HG02852 (cell line): ENCODE data around the gene ZFP90.
"Not testable (repeated sequence)": the region's sequence is repeated elsewhere in the genome, so short reads cannot be mapped to it uniquely, and the experiment has no call there.

Source experiments
- ATAC-seq: cut with Tn5 transposase; IDR thresholded peaks from one replicate; pipeline ENCODE4 v1.9.1; 2021; ENCODE audit warnings: mild to moderate bottlenecking, moderate library complexity; ENCODE audit not compliant: unreplicated experiment

The ZFP90 gene

GRCh38 chr16:68538880-68539701, at the start of gene ZFP90:
ZFP90 (plus strand) TSS chr16:68539291; CDS start chr16:68539793, 502 bp downstream.
- peak; percentile 88 for ATAC-seq

DNA sequence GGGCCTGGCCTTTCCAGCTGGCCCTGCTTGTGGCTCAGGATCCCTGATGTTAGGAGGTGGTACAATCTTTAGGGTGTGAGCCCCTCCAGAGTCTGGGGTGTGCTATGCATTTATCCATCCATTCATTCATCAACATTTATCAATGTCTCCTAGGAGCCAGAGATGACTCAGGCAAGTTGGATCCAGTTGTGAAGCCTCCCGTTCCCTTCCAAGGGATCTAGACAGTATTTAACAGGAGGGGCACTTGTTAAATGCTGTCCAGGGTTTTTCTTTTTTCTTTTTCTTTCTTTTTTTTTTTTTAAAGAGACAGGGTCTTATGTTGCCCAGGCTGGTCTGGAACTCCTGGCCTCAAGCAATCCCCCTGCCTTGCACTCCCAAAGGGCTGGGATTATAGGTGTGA, 48.7 kb upstream of the ZFP90 start:
- no peak for ATAC-seq

DNA sequence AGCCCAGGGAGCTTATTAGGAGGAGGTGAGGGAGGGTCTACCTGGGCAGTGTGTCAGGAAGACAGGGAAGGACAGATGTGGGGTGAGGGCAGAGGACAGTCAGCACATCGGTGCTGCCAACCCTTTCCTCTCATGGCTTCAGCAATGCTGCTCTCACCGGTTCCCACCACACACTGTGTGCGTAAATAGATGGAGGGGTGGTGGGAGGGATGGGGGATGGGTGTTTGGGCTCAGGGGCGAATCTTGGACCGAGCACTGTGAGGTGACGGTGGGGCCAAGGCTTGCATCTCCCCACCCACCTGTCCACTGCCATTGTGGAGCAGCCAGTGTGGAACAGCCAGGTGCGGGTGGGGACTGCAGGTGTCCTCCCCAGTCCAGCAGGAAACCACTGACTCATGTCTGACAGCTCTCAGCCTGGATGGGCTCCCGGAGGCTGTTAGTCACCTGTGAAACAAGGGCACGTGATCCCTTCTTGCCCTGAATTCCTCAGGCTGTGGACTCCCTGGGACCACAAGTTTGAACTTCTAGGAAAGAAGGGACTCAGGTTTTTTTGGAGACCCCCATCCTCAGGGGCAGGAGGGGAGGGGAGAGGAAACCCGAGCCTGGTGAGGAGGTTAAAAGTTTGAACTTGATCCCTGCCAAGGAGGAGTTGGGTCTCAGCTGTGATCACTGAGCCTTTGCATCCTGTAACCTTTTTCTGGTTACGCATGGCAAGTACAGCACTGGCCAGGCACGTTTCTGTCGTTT, 48.1 kb upstream of the ZFP90 start:
- ATAC-seq = no peak

GRCh38 chr16:68491576-68491950, 47.5 kb upstream of the ZFP90 start:
- ATAC-seq = no peak

DNA sequence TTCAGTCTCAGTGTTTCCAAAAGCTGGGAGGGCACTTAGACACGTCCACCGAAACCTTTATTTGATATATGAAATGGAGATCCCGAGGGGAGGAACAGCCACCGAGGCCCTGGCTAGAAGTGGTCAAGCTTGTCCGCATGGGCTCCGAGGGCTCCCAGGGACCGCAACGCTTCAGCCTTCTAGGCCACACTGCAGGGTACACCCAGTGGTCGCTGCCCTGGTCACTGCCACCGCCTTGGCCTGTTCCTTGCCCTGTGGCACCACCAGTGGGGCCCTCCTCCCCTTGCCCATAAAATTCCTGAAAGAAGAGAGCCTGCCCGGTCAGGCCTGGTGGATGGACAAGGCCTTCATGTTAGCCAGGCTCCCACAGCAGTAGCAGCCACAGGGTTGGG, 46.9 kb upstream of the ZFP90 start:
- ATAC-seq = no peak

- ATAC-seq = no peak
Observed at GRCh38 chr16:68492543-68493411, 46.3 kb upstream of the ZFP90 start.

DNA sequence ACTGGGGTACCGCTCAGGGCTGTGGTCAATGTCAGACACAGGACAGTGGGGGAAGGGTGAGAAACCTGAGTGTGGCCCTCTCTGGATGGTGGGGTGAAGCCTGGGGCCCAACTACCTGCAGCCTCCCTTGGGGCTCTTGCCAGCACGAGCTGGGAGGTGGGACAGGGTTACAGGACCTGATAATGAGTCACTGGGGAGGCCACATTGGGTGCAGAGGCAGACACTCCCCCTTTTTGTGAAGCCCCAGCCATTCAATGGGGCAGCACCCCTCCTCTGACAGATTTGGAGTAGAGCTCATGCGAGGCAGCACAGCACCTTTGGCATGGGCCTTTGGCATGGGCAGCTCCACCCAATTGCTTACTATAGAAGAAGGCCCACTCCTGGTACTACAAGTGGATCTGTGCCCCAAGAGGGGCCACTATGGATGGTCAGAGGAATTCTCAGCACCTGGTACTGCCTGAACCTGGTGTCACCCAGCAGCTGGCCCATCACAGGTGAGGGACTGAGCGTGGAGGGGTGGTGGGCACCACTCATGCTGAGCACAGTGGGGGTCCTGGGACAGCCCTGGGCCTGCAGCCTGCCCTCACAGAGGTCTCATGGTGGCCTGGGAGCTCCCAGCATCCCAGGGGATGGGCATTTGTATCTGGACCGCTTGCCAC, 45.5 kb upstream of the ZFP90 start:
- no peak for ATAC-seq

DNA sequence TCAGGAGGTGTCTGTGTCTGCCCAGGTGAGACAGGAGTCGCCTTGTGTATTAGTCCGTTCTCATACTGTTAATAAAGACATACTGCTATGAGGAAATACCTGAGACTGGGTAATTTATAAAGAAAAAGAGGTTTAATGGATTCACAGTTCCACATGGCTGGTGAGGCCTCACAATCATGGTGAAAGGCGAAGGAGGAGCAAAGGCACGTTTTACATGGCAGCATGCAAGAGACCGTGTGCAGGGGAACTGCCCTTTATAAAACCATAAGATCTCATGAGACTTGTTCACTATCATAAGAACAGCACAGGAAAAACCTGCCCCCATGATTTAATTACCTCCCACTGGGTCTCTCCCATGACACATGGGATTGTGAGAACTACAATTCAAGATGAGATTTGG, 44.8 kb upstream of the ZFP90 start:
- ATAC-seq = not testable (repeated sequence)

DNA sequence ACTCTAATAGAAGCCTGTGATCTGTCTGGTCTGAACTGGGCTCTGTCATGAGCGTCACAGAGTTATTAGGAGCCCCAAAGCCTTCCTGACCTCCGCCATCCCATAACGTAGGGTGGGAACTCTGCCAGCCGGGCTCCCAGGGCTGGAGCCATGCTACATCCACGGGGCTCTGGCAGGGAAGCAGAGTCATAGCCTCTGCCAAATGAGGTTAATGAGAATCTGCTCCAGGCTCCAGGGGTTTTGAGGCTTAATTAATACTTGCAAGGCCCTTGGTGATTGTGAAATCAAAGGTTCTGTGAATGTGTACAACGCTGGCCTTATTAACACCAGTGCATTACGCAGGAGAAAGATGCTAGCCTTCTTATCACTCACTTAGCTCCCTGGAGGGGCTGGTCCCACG, 42.4 kb upstream of the ZFP90 start:
- no peak for ATAC-seq

DNA sequence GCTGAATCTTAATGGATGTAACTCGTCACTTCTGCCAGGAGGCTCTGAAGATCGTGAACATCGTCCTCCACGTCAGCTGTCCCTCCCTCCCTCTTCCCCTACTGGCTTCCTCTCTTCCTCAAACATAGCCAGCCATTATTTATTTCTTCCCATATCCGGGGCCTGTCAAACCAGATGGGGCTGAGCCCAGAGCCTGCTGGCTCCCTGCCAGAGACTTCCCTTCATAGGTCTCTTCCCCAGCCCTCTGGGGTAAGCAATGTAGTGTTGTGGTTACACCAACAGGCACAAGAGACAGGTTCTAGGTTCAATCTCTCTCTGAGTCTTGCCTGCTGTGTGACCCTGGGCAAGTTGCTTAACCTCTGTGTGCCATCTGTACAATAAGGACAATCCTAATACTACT, 40.1 kb upstream of the ZFP90 start:
- ATAC-seq = no peak

GRCh38 chr16:68503334-68503733, 35.8 kb upstream of the ZFP90 start:
- no peak for ATAC-seq

- ATAC-seq = no peak
Observed at GRCh38 chr16:68504066-68504465, 35.0 kb upstream of the ZFP90 start.

DNA sequence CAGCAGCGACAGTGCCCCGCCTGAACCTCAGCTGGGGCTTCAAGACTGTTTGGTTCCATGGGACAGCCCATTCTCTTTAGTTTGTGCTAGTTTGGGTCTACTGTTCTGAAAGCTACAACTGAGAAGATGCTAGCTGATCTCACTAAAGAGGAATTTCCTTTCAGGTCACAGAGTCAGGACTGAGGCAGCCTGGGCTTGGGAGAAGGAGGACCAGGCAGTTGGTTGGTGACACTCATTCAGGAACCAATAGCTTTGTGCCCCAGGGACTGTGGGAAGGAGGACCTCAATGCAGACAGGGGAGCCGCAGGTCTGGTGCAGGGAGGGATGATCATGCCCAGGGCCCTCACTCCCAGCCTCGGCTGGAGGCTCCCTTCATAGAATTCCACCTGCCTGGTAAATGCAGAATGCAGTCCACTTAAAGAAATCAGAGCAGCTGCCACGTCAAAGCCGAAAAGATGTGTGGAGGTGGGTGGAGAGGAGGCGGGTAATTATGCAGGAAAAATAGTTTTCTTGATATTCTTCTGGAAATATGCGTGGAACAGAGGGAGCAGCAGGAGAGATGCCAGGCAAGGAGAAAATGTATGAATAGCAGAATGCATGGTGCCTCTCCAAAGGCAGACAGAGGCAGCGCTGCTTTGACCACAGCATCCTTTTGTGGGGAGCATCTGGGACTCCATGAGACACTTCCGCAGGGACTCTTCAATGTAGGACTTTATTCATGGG, 32.6 kb upstream of the ZFP90 start:
- no peak for ATAC-seq

DNA sequence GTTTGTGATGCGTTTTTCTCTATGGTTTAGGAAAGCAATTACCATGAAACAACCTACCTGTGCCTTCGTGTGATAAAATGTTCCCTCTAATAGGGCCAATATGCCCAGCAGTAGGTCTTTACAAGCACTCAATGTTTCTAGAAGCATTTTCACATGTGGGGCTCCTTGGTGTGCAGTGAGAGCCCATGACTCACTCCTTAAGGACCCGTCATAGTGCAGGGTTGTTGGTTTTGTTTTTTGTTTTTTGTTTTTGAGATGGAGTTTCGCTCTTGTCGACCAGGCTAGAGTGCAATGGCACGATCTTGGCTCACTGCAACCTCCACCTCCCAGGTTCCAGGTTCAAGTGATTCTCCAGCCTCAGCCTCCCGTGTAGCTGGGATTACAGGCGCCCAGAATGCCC, 31.1 kb upstream of the ZFP90 start:
- ATAC-seq = no peak

DNA sequence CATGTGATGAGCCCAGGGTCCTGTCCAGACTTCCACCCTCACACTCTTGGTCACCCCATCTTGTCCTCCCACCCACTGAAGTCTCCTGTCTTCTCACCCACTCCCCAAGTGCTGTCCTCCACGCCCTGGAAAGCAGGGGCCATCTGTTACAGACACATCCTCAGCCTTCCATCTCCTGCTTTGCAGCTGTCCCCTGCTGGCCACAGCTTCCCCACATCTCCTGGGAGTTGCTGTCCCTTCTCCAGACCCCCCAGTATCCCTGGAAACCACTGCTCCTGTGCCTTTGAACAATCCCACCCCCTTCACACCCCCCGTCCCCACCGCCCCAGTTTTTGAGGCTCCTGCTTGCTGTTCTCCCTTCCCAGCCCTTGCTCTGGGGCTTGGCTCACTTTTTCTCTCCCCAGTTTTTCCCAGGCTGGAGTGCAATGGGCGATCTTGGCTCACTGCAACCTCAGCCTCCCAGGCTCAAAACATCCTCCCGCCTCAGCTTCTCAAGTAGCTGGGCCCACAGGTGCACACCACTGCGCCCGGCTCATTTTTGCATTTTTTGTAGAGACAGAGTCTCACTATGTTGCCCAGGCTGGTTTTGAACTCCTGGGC, 30.4 kb upstream of the ZFP90 start:
- no peak for ATAC-seq

GRCh38 chr16:68509381-68509780, 29.7 kb upstream of the ZFP90 start:
- no peak for ATAC-seq

DNA sequence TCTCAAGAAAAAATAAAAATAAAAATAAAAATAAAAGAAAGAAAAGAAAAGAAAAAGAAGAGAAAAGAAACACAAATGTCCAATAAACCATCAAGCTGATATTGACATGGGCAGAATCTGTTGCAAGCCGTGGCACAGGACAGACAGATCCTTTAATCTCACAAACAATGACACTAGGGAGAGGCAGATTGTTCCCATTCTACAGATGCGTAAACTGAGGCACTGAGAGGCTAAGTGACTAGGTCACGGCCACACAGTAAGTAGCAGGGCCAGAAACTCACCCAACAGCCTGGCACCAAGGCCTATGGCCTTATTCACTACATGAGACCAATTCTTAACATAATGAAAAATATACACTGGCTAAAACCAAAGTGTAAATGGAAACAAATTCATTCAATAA, 28.3 kb upstream of the ZFP90 start:
- no peak for ATAC-seq

DNA sequence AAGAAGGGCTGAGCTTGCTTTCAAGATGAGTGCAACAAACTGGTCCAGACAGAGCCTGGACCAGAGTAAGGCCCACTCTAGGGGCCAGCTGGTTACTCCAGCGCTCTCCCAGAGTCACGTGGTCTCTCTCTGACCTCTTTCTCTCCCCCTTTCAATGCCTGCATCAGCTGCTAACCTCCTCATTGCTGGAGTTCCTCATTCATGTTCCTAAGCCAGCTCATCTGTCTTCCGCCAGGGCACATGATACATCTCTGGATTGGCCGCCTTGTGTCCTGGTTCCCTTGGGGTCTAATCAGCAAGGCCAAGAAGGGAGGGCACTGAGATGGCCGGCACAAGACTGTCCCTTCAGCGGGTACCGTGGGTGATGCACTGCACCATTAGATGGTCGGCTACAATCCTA, 26.9 kb upstream of the ZFP90 start:
- no peak for ATAC-seq

GRCh38 chr16:68512742-68513141, 26.3 kb upstream of the ZFP90 start:
- ATAC-seq = no peak

- ATAC-seq = no peak
Observed at GRCh38 chr16:68514511-68514910, 24.6 kb upstream of the ZFP90 start.
